D721Med (cell line): Measurements from ENCODE around the gene SESTD1.
A peak's percentile ranks its signal among the peaks of the same experiment; 100 is the strongest.

Experiments used
- DNase-seq: peaks from one replicate; pipeline ENCODE4 v3.0.0; 2011; ENCODE audit warnings: low spot score; ENCODE audit not compliant: insufficient read length
- FAIRE-seq: peaks from 2 replicates; lab custom pipeline; 2011; peaks lifted over from hg19 to GRCh38; lab: Jason Lieb, UNC
- TF ChIP-seq, protein P1 (sequence below): IDR thresholded peaks from 2 replicates; pipeline ENCODE4 v1.5.1; 2012; ENCODE audit warnings: mild to moderate bottlenecking, control low read depth; ENCODE audit not compliant: insufficient read depth; ENCODE audit errors: missing control alignments

The SESTD1 gene

DNA sequence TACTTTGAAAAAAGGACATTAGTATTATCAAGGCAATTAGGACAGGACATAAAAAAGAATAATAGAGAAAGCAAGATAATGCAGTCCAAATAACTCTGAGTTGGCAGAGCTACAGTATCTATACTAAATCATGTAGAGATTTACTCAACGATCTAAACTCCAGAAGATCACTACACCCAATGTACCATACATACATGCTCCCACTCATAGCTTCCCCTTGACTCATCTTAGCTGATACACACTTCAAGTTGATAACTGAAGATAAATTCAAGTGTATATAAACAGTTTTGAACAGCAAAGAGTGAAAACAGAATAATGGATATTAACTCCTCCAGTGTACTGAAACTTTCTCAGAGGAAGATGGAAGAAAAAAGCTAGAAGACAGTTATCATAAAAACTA, 78.5 kb downstream of the SESTD1 start:
- TF ChIP-seq, protein P1, sequence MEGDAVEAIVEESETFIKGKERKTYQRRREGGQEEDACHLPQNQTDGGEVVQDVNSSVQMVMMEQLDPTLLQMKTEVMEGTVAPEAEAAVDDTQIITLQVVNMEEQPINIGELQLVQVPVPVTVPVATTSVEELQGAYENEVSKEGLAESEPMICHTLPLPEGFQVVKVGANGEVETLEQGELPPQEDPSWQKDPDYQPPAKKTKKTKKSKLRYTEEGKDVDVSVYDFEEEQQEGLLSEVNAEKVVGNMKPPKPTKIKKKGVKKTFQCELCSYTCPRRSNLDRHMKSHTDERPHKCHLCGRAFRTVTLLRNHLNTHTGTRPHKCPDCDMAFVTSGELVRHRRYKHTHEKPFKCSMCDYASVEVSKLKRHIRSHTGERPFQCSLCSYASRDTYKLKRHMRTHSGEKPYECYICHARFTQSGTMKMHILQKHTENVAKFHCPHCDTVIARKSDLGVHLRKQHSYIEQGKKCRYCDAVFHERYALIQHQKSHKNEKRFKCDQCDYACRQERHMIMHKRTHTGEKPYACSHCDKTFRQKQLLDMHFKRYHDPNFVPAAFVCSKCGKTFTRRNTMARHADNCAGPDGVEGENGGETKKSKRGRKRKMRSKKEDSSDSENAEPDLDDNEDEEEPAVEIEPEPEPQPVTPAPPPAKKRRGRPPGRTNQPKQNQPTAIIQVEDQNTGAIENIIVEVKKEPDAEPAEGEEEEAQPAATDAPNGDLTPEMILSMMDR, result no peak
- no peak for DNase-seq
- FAIRE-seq, result peak; percentile 25

DNA sequence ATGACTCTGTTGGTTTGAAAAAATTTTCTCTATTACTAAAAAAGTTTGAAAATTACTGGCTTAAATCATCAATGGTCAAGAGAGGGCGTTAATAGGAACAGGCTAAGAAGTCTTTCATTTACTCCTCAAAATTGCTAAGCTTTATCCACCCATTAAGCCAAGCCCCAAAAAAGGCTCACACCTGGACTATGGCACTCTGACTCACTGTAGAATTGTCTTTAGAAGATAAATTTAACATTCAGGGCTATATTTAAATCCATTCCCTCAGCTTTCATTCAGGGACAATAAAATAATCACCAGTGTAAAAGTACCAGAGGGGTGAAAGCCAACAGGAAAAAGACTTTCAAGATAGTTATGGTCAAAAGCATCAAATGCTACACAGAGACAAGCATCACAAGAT, 80.0 kb downstream of the SESTD1 start:
- TF ChIP-seq, protein P1, result no peak
- FAIRE-seq (no peak), DNase-seq (no peak)

DNA sequence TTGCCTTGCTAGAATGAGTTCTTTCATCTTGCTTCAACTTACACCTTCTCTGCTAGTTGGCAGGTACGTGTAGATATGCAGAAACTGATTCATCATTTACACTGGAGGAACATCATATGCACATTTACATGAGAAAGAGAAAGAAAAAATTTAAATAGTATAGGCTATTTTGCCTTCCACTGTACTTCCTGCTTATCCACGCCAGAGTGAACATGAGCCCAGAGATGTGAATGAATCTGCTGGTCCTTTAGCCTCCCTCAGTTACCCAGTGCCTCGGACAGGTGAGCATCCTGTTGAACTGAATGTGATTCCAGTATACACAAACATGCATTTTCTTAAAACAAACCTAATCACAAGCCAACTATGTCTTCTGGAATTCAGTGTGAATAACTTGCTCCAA, 83.6 kb downstream of the SESTD1 start:
- TF ChIP-seq, protein P1, result no peak
- FAIRE-seq, result no peak
- DNase-seq, result no peak

DNA sequence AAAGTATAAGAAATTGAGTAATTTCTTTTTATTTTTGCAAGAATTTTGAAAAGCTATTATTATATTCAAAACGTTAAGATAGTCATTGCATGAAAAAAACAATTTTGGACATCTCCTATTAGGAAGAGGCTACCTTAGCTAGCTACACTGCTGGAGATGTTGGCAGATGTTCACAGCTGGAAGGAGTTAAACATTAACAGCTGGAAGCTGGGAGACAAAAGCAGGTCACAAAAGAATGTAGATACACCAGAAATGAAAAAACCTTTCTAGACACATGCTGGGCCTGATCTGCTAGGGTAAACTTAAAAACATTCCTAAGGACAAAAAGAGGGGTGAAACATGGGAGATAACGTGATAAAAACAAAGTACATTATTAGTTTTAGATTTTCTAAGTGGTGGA, 84.4 kb downstream of the SESTD1 start:
- no peak for FAIRE-seq
- TF ChIP-seq, protein P1, result no peak
- no peak for DNase-seq

DNA sequence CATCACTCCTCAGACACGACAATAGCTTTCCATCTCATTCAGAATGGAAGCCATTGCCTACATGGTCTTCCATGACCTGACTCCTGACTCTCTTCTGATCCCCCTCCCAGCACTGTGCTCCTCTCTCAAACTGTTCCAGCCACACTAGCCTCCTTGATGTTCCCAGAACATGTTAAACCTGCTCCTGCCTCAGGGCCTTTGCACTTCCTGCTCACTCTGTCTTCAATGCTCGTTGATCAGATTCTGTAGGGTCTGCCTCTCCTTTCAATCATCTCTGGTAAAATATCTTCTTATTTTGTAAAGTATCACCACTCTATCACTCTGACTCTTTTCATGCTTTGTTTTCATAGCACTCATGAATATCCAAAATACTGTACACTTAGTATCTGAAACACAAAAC, 84.9 kb downstream of the SESTD1 start:
- FAIRE-seq (no peak), DNase-seq (no peak)
- TF ChIP-seq, protein P1, result no peak

DNA sequence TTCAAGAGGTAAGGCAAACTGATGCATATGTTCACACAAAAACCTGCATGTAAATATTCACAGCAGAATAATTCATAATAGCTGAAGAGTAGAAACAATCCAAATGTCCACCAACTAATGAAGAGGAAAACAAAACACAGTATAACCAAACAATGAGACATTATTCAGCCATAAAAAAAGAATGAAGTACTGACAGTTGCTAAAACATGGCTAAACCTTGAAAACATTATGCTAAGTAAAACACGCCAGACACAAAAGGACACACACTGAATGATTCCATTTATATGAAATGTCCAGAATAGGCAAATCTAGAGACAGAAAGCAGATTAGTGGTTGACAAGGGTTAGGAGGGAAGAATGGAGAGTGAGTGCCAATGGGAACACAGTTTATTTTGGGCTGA, 86.9 kb downstream of the SESTD1 start:
- DNase-seq (no peak), FAIRE-seq (no peak)
- TF ChIP-seq, protein P1, result no peak

DNA sequence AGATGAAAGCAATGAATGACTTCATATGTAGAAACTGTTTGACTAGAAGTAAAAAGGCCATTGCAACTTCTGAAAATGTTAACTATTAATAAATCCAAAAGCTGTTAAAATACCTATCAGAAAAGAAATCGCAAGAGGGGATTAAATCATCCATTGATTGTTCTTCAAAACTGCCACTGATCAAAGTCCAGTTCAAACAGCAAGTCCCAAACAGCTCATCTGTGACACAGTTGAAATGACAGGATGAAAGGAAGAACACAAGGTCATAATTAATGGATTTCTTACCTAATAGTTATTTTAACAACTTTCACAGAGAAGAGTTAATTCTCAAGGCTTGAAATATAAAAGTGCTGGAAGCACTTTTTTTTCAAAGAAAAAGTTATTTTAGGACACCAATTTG, 90.4 kb downstream of the SESTD1 start:
- TF ChIP-seq, protein P1, result no peak
- DNase-seq, result no peak
- FAIRE-seq, result no peak
